GM12865 (cell line): Measurements from ENCODE around the gene HELLS.

ENCODE experiments used
- DNase-seq: peaks from one replicate; pipeline ENCODE4 v3.0.0; 2010; ENCODE audit warnings: low read depth
- H3K4me3 ChIP-seq: 2 replicates; pipeline ENCODE4 v1.5.1; 2011; ENCODE audit warnings: mild to moderate bottlenecking, low read depth, low read length, control low read depth
- CTCF ChIP-seq: IDR thresholded peaks from 2 replicates; pipeline ENCODE4 v1.5.1; 2011; ENCODE audit warnings: low read length, control low read depth, low read depth, inconsistent platforms; ENCODE audit not compliant: insufficient read depth; ENCODE audit errors: missing control alignments

The HELLS gene

DNA sequence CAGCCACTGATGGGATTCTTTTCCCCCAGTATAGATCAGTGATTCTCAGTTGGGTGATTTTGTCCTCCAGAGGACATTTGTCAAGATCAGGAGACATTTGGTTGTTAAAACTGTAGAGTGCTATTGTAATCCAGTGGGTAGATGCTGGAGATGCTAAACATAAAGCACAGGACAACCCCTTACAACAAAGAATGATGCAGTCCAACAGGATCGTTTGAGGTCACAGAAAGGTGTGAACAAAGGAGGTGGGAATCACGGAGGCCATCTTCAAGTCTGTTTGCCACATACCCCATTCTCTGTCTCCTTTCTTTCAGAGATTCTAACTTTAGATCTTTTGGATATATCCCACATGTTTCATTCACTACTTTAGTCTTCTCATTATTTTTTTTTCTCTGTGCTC lies 69.0 kb downstream of the HELLS start:
- TF ChIP-seq CTCF, result no peak
- H3K4me3 ChIP-seq, result no peak overlapping the region
- DNase-seq, result no peak

- no peak for TF ChIP-seq CTCF
- no peak overlapping the region for H3K4me3 ChIP-seq
- DNase-seq, result no peak
Observed at GRCh38 chr10:94617389-94617944, 71.9 kb downstream of the HELLS start.

- no peak for DNase-seq
- no peak for TF ChIP-seq CTCF
- H3K4me3 ChIP-seq, result no peak overlapping the region
Observed at GRCh38 chr10:94622666-94623205, 77.1 kb downstream of the HELLS start.

DNA sequence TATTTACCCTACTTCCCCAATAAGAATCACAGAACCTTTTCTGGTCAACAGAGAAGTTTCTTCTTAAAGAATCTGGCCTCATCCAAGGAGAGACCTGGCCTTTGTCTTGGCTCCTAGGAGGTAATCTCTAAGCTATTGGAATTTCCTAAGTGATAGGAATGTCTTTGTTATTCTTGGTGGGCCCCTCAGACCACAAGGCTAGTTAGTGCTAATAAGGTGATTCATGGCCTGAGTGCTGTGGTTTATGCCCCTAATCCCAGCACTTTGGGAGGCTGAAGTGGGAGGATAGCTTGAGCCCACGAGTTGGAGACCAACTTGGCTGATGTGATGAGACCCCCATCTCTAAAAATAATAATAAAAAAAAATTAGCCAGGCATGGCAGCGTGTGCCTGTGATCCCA lies 78.0 kb downstream of the HELLS start:
- no peak overlapping the region for H3K4me3 ChIP-seq
- DNase-seq, result no peak
- no peak for TF ChIP-seq CTCF

- no peak for TF ChIP-seq CTCF
- no peak for DNase-seq
Observed at GRCh38 chr10:94626476-94626875, 80.9 kb downstream of the HELLS start.

DNA sequence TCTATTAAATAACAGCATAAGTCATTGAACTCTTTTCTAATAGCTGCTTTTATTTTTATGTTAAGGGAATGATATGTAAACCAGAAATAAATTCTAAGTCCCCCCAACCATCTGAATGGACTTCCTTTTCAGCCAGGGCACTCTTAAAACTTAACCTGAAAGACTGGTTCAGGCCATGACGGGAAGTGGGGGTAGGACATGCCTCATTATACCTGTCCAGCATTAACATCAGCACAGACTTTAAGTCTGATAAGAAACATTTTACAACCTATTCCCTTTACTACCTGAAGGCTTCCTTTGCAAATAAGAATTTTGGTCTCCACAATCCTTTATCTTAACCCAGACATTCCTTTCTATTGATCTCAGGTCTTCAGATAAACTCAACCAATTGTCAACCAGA lies 81.9 kb downstream of the HELLS start:
- DNase-seq, result no peak
- no peak overlapping the region for H3K4me3 ChIP-seq
- TF ChIP-seq CTCF, result no peak

More at GRCh38 chr10:94626476-94626875, 80.9 kb downstream of the HELLS start:
- H3K4me3 ChIP-seq, result no peak overlapping the region
